K562 (cell line): ENCODE measurements around the gene NCKIPSD. TPM values are rescaled to one million over a fixed set of nuclear protein-coding genes. Genes with fewer than 3 reads are reported as not detected.
A peak's percentile ranks its signal among the peaks of the same experiment; 100 is the strongest.

Experiments
- CEBPG ChIP-seq, 3 experiments: fragments of 200-800 bp in 1 of 3; sonication (Bioruptor generic) in 1 of 3; sonication (generic) in 1 of 3; formaldehyde crosslinking in 1 of 3; IDR thresholded peaks in 2 of 3; conservative IDR thresholded peaks in 1 of 3; 2 replicates each; pipeline versions ENCODE4 v1.6.1 to v1.8.0; 2016 to 2022; ENCODE audit warnings: missing compliant biosample characterization in 2 of 3, missing genetic modification characterization in 2 of 3, mild to moderate bottlenecking in 1 of 3, missing genetic modification reagents in 1 of 3
- NR1H2 ChIP-seq: sonication (generic); formaldehyde crosslinking; IDR thresholded peaks from 2 replicates; pipeline ENCODE4 v1.4.0; 2020; ENCODE audit warnings: mild to moderate bottlenecking, missing genetic modification reagents
- REST ChIP-seq, 2 experiments: fragments of 450-650 bp; formaldehyde crosslinking in 1 of 2; IDR thresholded peaks; 2 replicates each; pipeline versions ENCODE4 v1.4.0 to v1.6.1; 2014 to 2020; ENCODE audit warnings: mild to moderate bottlenecking in 2 of 2, borderline replicate concordance in 1 of 2, low read depth in 1 of 2
- RREB1 ChIP-seq: fragments of 250-450 bp; sonication (Bioruptor Pico); IDR thresholded peaks from 2 replicates; pipeline ENCODE4 v1.4.0; 2020
- ZFX ChIP-seq: sonication (generic); formaldehyde crosslinking; IDR thresholded peaks from 2 replicates; pipeline ENCODE4 v1.8.0; 2022; ENCODE audit warnings: mild to moderate bottlenecking, missing genetic modification reagents, moderate library complexity
- ZNF175 ChIP-seq: fragments of 200-800 bp; sonication (Bioruptor generic); IDR thresholded peaks from 2 replicates; pipeline ENCODE4 v1.6.1; 2016; ENCODE audit warnings: low read depth, mild to moderate bottlenecking, missing genetic modification characterization, missing compliant biosample characterization
- polyA plus RNA-seq, 8 experiments: library from polyadenylated mRNA; depleted of rRNA in 4 of 8; stranded (reverse) in 5 of 8; unstranded in 3 of 8; fragments of >200 nt; fragmentation: Nextera tagmentation in 2 of 8; fragmentation: Illumina TruSeq in 1 of 8; extraction: Ambion mirVana in 2 of 8; extraction: Trizol in 1 of 8; gene quantifications; 2 replicates each; pipeline versions ENCODE4 v1.2.1 to v1.2.3, GENCODE V29; 2011 to 2014; ENCODE audit warnings: inconsistent platforms in 1 of 8, missing spikeins in 1 of 8
- total RNA-seq, 7 experiments: library from RNA; depleted of rRNA in 6 of 7; stranded (reverse); fragments of >200 nt in 6 of 7; fragmentation: Illumina TruSeq in 2 of 7; extraction: Trizol in 2 of 7; gene quantifications; 2 replicates each; pipeline versions ENCODE4 v1.2.1 to v1.2.3, GENCODE V29; 2011 to 2021; ENCODE audit warnings: low replicate concordance in 1 of 7
- TF ChIP-seq, protein P1 (sequence below): sonication (generic); formaldehyde crosslinking; IDR thresholded peaks from 2 replicates; pipeline ENCODE4 v1.8.0; 2022; ENCODE audit warnings: missing genetic modification reagents, mild to moderate bottlenecking, borderline replicate concordance

Gene NCKIPSD
- total and polyA plus RNA-seq, 9 of the 15 experiments (the other 6 are each of a cell fraction or from before 2014, with no cell fraction given), result 0.49 to 24.4 (median 12.3) TPM

DNA sequence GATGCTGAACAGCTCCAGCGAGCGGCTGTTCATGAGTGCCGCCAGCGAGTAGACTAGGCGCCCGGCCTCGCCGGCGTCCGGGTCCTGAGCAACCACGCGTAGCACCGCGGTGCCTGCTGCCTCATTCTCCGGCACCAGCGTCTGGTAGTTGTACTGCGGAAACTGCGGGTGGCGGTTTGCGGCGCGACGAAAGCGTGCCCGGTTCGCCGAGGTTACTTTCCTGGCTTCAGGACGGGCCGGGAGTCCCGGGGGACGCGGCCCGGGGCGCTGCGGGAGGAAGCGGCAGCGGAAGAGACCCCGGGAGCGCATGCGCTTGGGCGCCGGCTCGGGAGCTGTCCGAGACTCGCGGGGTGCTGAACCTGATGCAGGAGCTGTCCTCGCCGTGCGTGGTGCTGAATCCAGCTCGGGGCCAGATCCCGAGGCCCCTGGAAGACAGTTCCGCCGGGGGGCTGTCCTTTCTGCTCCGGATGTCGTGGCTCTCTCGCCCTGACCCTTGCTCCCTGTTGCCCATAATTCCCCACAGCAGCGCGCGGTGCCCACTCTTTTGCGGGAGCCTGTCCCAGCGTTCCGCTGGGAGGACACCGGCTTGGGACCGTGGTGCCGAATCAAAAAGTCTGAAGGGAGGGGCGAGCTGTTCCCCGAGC lies 24.1 kb downstream of the NCKIPSD start (continued):
- TF ChIP-seq ZNF175 (CRISPR knock-in tag), result peak; percentile 74
- peak; percentile 100 for TF ChIP-seq REST (IDR thresholded peaks at IDR 0.05; ENCODE audit: borderline replicate concordance)
- TF ChIP-seq REST (CRISPR knock-in tag; IDR thresholded peaks at IDR 0.05; ENCODE audit: low read depth), result peak; percentile 100
- TF ChIP-seq ZFX, result peak; percentile 63
- TF ChIP-seq CEBPG (CRISPR knock-in tag; IDR thresholded peaks at IDR 0.05), result peak; percentile 65; the same call in 1 of the 2 replicates
- no peak for TF ChIP-seq CEBPG (tag; conservative IDR thresholded peaks at IDR 0.05 in 1 of 2, IDR thresholded peaks at IDR 0.05 in 1 of 2)
- TF ChIP-seq RREB1 (CRISPR knock-in tag), result no peak
- TF ChIP-seq, protein P1, sequence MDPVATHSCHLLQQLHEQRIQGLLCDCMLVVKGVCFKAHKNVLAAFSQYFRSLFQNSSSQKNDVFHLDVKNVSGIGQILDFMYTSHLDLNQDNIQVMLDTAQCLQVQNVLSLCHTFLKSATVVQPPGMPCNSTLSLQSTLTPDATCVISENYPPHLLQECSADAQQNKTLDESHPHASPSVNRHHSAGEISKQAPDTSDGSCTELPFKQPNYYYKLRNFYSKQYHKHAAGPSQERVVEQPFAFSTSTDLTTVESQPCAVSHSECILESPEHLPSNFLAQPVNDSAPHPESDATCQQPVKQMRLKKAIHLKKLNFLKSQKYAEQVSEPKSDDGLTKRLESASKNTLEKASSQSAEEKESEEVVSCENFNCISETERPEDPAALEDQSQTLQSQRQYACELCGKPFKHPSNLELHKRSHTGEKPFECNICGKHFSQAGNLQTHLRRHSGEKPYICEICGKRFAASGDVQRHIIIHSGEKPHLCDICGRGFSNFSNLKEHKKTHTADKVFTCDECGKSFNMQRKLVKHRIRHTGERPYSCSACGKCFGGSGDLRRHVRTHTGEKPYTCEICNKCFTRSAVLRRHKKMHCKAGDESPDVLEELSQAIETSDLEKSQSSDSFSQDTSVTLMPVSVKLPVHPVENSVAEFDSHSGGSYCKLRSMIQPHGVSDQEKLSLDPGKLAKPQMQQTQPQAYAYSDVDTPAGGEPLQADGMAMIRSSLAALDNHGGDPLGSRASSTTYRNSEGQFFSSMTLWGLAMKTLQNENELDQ (CRISPR knock-in tag), result peak; percentile 99
- peak; percentile 98 for TF ChIP-seq NR1H2 (CRISPR knock-in tag)
